Lower leg skin (tissue), 3 donors: Measurements from ENCODE around the gene YAP1.

ENCODE experiments used
- CTCF ChIP-seq, 3 donors: fragments of 450-650 bp; IDR thresholded peaks; one replicate each; pipeline ENCODE4 v1.5.1; 2016; ENCODE audit warnings: antibody characterized with exemption in 3 of 3, mild to moderate bottlenecking in 3 of 3, moderate library complexity in 2 of 3
- POLR2A ChIP-seq, 2 donors: fragments of 450-650 bp; IDR thresholded peaks; one replicate each; pipeline ENCODE4 v1.6.1; 2016 to 2017; ENCODE audit warnings: antibody characterized with exemption in 2 of 2, mild to moderate bottlenecking in 1 of 2, moderate library complexity in 1 of 2

- TF ChIP-seq POLR2A (IDR thresholded peaks at IDR 0.05) = no peak
- TF ChIP-seq CTCF (IDR thresholded peaks at IDR 0.05) = no peak
Observed at GRCh38 chr11:102241026-102241425, 130.8 kb downstream of the YAP1 start.
